Measurements from ENCODE around the gene SULT2B1. TPM values are rescaled to one million over a fixed set of nuclear protein-coding genes. Genes with fewer than 3 reads are reported as not detected.

The SULT2B1 gene
- total RNA-seq, 2 donors from 2014 or later = not detected

DNA sequence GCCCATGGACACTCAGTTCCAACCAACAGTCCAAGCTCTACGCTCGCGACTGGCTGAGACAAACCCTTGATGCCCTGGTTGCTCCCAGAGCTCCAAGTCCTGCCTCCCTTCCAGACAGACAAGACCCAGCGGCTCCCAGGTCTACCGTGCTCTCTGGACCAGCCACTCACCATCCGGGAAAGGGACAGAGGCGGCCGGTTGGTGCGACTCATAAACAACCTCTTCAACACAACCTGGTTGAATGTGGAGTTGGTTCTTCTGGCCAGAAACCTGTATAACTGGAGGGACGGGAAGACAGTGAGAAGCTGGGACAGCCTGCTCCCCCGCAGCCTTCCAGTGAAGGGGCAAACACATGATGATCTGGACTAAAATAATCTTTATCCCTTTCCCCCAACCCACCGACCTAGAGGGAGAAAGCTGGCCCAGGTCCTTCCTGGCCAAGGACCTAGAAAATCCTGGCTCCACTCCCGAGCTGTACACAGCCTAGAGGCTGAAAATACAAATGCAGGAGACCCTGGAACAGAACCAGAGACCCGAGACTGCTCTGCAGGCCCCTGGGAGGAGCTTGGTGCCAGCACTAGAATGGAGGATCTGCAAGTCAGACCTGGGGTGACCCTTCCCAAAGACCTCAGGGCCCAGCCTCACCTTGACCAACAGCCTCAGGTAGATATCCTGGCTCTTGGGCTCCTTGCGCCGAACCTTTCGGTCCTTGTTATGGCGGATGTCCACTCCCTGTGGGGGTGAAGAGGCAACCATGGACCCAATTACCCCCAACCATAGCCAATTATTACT lies 65.4 kb downstream of the SULT2B1 start:
- Histone ChIP-seq H3K4me3 (peak overlapping the region; percentile 95), H3K9me3 (no peaks in the 10 kb centered on the region), H3K36me3 (peaks cover 23% of the 10 kb centered on the region), H3K27me3 (replicated peaks; ENCODE audit: insufficient read depth) (no peaks in the 10 kb centered on the region), H3K4me1 (ENCODE audit: control insufficient read depth in 1 of 2, low read depth in 2 of 2) (peaks cover 17 to 34% of the 10 kb centered on the region in 2 donors), H3K27ac (no peak overlapping the region)
- TF ChIP-seq, protein P1, sequence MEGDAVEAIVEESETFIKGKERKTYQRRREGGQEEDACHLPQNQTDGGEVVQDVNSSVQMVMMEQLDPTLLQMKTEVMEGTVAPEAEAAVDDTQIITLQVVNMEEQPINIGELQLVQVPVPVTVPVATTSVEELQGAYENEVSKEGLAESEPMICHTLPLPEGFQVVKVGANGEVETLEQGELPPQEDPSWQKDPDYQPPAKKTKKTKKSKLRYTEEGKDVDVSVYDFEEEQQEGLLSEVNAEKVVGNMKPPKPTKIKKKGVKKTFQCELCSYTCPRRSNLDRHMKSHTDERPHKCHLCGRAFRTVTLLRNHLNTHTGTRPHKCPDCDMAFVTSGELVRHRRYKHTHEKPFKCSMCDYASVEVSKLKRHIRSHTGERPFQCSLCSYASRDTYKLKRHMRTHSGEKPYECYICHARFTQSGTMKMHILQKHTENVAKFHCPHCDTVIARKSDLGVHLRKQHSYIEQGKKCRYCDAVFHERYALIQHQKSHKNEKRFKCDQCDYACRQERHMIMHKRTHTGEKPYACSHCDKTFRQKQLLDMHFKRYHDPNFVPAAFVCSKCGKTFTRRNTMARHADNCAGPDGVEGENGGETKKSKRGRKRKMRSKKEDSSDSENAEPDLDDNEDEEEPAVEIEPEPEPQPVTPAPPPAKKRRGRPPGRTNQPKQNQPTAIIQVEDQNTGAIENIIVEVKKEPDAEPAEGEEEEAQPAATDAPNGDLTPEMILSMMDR (IDR thresholded peaks at IDR 0.05) = no peak
- no peak for DNase-seq (ENCODE audit: low spot score)
- ATAC-seq (ENCODE audit: insufficient number of reproducible peaks, low FRiP score, low read depth) = no peak

DNA sequence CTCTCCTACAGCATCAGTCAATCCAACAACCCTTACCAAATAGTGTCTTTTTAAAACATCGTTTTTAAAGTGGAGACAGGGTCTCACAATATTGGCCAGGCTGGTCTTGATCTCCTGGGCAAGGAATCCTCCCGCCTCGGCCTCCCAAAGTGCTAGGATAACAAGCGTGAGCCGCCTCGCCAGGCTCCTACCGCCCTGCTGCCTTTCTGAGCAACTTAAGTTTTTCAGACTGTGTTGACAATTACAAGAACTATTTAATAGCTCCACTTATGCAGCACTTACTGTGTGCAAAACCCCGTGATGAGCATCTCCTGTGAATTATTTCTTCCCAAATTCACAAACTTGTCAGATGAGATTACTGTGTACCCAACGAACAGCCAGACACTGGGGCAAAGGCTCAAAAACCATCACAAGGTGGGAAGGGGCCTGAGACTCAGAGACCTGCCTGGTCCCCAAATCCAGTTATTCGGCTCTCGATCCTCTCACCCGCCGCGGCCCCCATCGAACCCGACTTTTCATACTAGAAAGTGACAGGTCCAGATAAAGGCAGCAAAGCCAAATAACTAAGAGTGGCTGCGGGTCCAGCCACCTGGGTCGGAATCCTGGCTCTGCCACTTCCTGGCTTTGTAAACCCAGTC lies 66.4 kb downstream of the SULT2B1 start:
- peaks cover 24 to 45% of the 10 kb centered on the region in 2 donors for H3K4me1 ChIP-seq (ENCODE audit: control insufficient read depth in 1 of 2, low read depth in 2 of 2)

DNA sequence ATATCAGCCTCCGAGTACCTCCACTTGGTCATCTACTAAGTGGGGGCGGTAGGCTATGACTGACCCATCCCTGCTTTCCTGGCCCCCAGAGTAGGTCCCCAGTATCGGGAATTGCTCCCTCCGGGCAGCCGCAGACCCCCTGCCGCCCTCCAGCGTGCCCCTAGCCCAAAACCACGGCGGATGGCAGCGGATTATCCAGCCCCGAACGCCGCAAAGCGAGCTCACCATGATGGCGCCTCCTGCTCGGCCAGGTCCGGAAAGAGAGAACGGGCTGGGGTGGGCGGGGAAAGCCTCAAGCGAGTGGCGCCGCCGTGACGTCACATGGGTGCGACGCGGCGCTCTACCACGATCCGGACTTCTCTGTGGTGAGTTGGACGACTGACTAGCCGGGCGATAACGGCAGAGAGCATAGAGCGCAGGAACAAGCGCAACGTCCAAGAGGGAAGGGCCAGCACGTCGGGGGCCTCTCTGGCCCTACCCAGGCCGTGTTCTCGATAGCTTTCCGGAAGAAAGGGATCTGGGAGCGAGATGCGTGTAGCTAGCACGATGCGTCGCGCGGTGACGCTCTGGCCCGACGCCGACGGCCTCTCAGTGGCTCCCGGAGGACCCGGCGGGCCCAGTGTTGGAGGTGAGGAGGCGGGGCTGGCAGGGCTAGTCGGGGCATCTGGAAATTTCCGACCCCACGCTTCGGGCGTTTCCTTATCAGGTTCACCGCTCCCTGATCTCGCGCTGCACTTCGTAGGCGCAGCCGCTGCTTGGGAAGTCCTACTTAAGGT lies 67.1 kb downstream of the SULT2B1 start, which contains the start of the genes RPL18 and SPHK2:
Gene RPL18 (minus strand): TSS at position 263 of the 776 bp plus-strand sequence. CDS start 35 bp downstream, at position 228.
Gene SPHK2 (plus strand): TSS at position 591 of the 776 bp plus-strand sequence. CDS start 1,009 bp downstream, outside the sequence.
- peak; percentile 82 for ATAC-seq (ENCODE audit: insufficient number of reproducible peaks, low FRiP score, low read depth)
- H3K4me1 ChIP-seq (ENCODE audit: control insufficient read depth in 1 of 2, low read depth in 2 of 2) = peaks cover 27 to 49% of the 10 kb centered on the region in 2 donors

More for the DNA sequence above, 66.4 kb downstream of the SULT2B1 start:
- DNase-seq (ENCODE audit: low spot score) (no peak), ATAC-seq (ENCODE audit: insufficient number of reproducible peaks, low FRiP score, low read depth) (no peak)
- H3K27me3 ChIP-seq (replicated peaks; ENCODE audit: insufficient read depth) = no peaks in the 10 kb centered on the region
- H3K36me3 ChIP-seq = peaks cover 23% of the 10 kb centered on the region
- H3K9me3 ChIP-seq = no peaks in the 10 kb centered on the region
- peak overlapping the region; percentile 84 to 97 for H3K27ac ChIP-seq
- TF ChIP-seq, protein P1 (IDR thresholded peaks at IDR 0.05) = no peak
- H3K4me3 ChIP-seq = peak overlapping the region; percentile 95

DNA sequence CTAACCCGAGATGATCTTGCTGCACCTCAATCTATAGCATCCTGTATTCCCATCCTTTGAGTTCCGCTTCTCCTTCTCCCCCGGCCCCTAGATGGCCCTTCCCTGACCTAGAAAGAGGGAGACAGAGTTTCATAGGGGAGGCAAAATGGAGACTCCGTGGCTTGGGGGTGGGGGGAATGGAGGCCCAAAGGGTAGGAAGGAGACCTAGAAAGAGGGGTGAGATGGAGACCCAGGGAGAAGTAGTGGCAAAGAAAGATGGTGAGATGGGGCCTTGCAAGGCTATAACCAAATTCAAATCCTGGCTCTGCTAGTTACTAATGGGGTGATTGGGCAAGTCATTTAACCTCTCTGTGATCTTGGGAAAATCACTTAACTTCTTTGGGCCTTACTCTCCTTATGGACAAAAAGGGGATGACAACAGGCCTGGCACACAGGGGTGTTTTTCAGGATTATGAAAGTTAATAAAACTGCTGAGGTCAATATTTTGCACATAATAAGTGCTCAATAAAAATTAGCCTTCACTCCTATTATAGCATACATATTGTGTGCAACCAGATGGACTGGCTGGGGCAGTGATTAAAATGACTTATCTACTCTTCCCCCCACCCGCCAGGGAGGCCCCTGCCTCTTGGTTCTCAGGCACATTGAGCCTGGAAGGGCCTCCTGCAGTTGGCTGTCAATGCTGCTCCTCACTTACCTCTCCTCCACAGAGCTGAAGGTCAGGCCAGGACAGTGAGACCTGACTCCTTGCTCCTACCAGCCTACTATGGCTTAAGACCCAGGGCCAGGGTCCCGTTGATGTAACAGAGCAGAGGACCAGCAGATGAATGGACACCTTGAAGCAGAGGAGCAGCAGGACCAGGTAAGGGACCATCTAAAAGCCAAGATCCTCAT lies 68.0 kb downstream of the SULT2B1 start:
- Histone ChIP-seq H3K27me3 (replicated peaks; ENCODE audit: insufficient read depth) (no peaks in the 10 kb centered on the region), H3K27ac (peak overlapping the region; percentile 93 to 97), H3K4me3 (peak overlapping the region; percentile 95), H3K4me1 (ENCODE audit: control insufficient read depth in 1 of 2, low read depth in 2 of 2) (peaks cover 33 to 56% of the 10 kb centered on the region in 2 donors), H3K9me3 (no peaks in the 10 kb centered on the region), H3K36me3 (peaks cover 19% of the 10 kb centered on the region)
- TF ChIP-seq, protein P1 (IDR thresholded peaks at IDR 0.05) = peak; percentile 6
- no peak for ATAC-seq (ENCODE audit: insufficient number of reproducible peaks, low FRiP score, low read depth)
- no peak for DNase-seq (ENCODE audit: low spot score)

More for the DNA sequence above, 67.1 kb downstream of the SULT2B1 start, which contains the start of the genes RPL18 and SPHK2:
- peak; percentile 93 for DNase-seq (ENCODE audit: low spot score)
- Histone ChIP-seq H3K27me3 (replicated peaks; ENCODE audit: insufficient read depth) (no peaks in the 10 kb centered on the region), H3K27ac (peak within 1 kb of the TSS; percentile 93 to 97), H3K9me3 (no peaks in the 10 kb centered on the region), H3K4me3 (peak within 1 kb of the TSS; percentile 95), H3K36me3 (peaks cover 23% of the 10 kb centered on the region)
- TF ChIP-seq, protein P1 (IDR thresholded peaks at IDR 0.05) = no peak
